BJ (cell line): Measurements from ENCODE around the gene NRCAM. TPM values are rescaled to one million over a fixed set of nuclear protein-coding genes. Genes with fewer than 3 reads are reported as not detected.

ENCODE experiments used
- CTCF ChIA-PET: fragments of 350-600 bp; formaldehyde crosslinking; extraction: SDS; loops from one replicate; lab custom pipeline; 2021; ENCODE audit warnings: antibody characterized with exemption, inconsistent platforms; lab: Yijun Ruan, JAX
- POLR2A ChIA-PET: fragments of 300-600 bp; sonication (Branson Sonifier 250); formaldehyde crosslinking; extraction: SDS; loops from one replicate; lab custom pipeline; 2021; ENCODE audit warnings: antibody characterized with exemption; lab: Charles Lee
- DNase-seq: peaks from one replicate; pipeline ENCODE4 v3.0.0-alpha.2; 2011; ENCODE audit warnings: low read depth
- H3K27me3 ChIP-seq: 2 replicates; pipeline ENCODE4 v1.6.0; 2011; ENCODE audit warnings: low read length; ENCODE audit not compliant: control insufficient read depth, insufficient read depth
- H3K36me3 ChIP-seq: 2 replicates; pipeline ENCODE4 v1.5.1; 2011; ENCODE audit warnings: low read length; ENCODE audit not compliant: control insufficient read depth, insufficient read depth
- H3K4me3 ChIP-seq: 2 replicates; pipeline ENCODE4 v1.5.1; 2011; ENCODE audit warnings: low read depth, mild to moderate bottlenecking, control low read depth, low read length
- polyA plus RNA-seq: library from polyadenylated mRNA; depleted of rRNA; stranded (reverse); fragments of >200 nt; gene quantifications from 2 replicates; pipeline ENCODE4 v1.2.3, GENCODE V29; 2011
- TF ChIP-seq, protein P1 (sequence below): IDR thresholded peaks from 2 replicates; pipeline ENCODE4 v1.5.1; 2011; ENCODE audit warnings: low read depth, mild to moderate bottlenecking, control low read depth, inconsistent platforms, low read length, moderate library complexity; ENCODE audit not compliant: insufficient read depth

NRCAM gene
- polyA plus RNA-seq, 1 experiment: 1.1 TPM

DNA sequence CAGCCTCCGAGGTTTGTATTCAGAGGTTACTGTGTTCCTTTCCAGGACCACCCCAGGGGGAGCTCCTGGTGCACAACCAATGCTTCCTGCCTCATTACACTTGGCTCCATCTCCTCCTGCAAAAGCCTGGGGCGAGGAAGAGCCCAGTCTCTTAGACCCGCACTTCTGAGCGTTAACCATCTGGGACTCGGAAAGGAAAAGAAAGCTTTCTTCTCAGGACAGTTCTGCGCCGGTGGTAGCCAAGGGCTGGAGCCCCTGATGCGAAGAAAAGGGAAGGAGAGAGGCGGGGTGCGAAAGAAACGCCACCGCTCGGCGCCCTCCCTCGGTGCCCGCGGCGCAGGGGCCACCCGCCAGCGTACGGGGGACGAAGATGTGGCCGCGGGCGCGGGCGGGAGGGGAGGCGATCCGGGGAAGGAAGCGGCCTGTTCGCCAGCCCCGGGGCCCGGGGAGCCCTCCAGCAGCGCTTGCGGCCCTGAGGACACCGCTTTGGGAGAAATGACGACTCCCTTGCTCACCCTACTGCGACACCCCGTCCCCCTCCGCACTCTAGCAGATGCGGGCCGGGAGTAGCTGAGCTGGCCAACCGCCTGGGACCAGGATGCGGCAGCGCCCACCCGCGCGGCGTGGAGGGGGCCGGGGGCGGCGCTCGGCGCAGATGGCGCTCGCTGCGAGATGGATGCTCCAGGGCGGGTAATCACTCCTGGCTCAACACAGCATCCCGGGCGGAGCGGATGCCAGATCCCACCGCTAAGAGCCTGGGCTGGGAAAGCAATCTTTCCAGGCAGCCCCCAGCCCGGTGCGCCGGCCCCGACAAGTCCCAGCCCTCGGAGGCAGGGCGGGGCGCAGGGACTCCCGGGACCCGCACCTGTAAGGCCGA is 1.3 kb downstream of the NRCAM start:
- H3K27me3 ChIP-seq: peaks cover 28% of the 10 kb centered on the region
- CTCF ChIA-PET: interaction anchor here (1.2 kb wide), 2 partner anchors 9 to 42 kb away, joined by 3 to 4 read pairs; no protein-coding TSS in a partner anchor
- H3K4me3 ChIP-seq: peak overlapping the region; percentile 36
- no peaks in the 10 kb centered on the region for H3K36me3 ChIP-seq
- TF ChIP-seq, protein P1, sequence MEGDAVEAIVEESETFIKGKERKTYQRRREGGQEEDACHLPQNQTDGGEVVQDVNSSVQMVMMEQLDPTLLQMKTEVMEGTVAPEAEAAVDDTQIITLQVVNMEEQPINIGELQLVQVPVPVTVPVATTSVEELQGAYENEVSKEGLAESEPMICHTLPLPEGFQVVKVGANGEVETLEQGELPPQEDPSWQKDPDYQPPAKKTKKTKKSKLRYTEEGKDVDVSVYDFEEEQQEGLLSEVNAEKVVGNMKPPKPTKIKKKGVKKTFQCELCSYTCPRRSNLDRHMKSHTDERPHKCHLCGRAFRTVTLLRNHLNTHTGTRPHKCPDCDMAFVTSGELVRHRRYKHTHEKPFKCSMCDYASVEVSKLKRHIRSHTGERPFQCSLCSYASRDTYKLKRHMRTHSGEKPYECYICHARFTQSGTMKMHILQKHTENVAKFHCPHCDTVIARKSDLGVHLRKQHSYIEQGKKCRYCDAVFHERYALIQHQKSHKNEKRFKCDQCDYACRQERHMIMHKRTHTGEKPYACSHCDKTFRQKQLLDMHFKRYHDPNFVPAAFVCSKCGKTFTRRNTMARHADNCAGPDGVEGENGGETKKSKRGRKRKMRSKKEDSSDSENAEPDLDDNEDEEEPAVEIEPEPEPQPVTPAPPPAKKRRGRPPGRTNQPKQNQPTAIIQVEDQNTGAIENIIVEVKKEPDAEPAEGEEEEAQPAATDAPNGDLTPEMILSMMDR: no peak
- no peak for DNase-seq
- POLR2A ChIA-PET: no interaction called here

DNA sequence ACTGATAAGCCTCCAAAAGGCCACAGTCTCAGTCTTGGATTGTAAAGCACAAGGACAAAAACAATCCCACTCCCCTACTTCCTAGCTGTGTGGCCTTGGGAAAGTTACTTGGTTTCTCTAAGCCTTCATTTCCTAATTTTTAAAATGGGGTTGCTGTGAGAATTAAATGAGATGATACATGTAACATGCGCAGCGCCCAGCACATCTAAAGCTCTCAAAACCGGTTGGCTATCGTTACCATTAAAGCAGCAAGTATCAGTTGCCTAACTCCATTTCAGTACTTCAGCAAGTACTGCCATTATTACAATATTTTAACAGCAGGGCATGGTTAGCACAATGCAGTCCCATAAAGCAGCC is 1.9 kb downstream of the NRCAM start:
- TF ChIP-seq, protein P1: no peak

DNA sequence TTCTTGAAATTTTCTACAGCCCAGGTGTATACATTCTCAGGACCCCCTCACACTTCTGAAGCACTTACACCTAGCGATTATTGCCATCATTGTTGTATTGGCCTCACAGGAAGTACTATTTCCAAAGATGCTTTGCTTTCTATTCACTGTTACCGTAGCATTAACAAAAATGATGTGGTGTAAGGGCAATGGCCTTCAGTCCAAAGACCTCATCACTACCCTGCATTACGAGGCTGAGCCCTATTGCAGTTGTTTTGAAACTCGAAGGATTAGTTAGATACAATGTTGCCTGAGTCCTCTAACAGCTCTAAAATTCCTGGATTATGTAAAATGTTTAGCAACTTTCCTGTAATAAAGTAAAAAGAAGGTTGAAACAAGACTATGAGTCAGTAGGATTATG is 2.9 kb downstream of the NRCAM start:
- CTCF ChIA-PET: interaction anchor here (0.8 to 2.0 kb wide), 8 partner anchors 8 to 271 kb away, joined by 3 to 21 read pairs (median 4); no protein-coding TSS in a partner anchor
- POLR2A ChIA-PET: interaction anchor here (0.6 kb wide), 1 partner anchor 282 kb away, joined by 3 read pairs; no protein-coding TSS in a partner anchor
- TF ChIP-seq, protein P1: no peak
- Histone ChIP-seq H3K36me3 (no peaks in the 10 kb centered on the region), H3K27me3 (peaks cover 32% of the 10 kb centered on the region), H3K4me3 (no peak overlapping the region)
- no peak for DNase-seq

More for the DNA sequence above, 1.9 kb downstream of the NRCAM start:
- Histone ChIP-seq H3K4me3 (no peak overlapping the region), H3K27me3 (peaks cover 28% of the 10 kb centered on the region), H3K36me3 (no peaks in the 10 kb centered on the region)
- DNase-seq: no peak
- POLR2A ChIA-PET: interaction anchor here (0.6 kb wide), 1 partner anchor 1781 kb away, joined by 4 read pairs; no protein-coding TSS in a partner anchor
- CTCF ChIA-PET: interaction anchor here (1.0 to 1.2 kb wide), 2 partner anchors 12 to 43 kb away, joined by 3 to 4 read pairs; no protein-coding TSS in a partner anchor

DNA sequence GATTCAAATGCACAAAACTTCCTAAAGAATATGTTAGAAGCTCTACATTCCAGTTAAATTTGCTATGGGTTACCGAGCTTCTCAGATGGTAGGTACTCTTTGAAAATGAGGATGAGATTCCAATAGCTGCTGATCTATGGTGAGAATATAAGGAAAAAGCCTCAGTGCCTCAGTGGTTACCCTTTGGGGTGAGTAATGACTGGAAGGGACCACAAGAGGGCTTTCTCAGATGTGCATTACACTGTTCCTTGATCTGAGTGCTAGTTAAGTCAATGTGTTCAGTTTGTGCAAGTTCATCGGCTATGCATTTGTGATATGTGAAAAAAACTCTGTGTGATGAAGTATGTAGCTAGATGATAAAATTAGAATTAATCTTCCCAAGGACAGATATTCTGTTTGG is 3.5 kb downstream of the NRCAM start:
- DNase-seq: no peak
- H3K4me3 ChIP-seq: no peak overlapping the region
- TF ChIP-seq, protein P1: peak; percentile 67
- H3K27me3 ChIP-seq: peaks cover 29% of the 10 kb centered on the region
- no peaks in the 10 kb centered on the region for H3K36me3 ChIP-seq
- POLR2A ChIA-PET: interaction anchor here (0.6 kb wide), 1 partner anchor 281 kb away, joined by 3 read pairs; no protein-coding TSS in a partner anchor
- CTCF ChIA-PET: interaction anchor here (0.7 to 2.0 kb wide), 11 partner anchors 8 to 270 kb away, joined by 3 to 21 read pairs (median 3); no protein-coding TSS in a partner anchor

DNA sequence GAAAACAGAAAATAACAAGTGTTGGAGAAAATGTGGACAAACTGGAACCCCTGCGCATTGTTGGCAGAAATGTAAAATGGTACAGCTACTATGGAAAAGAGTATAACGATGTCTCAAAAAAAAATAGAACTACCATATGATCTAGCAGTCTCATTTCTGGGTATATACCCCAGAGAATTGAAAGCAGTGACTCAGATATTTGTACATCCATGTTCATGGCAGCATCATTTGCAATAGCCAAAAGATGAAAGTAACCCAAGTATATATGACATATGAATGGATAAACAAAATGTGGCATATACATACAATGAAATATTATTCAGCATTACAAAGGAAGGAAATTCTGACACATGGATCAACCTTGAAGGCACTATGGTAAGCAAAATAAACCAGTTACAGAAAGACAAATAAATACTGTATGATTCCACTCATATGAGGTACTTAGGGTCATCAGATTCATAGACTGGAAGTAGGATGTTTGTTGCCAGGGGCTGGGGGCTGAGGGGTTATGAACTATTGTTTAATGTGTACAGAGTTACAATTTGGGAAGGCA is 4.9 kb downstream of the NRCAM start:
- peaks cover 24% of the 10 kb centered on the region for H3K27me3 ChIP-seq
- no peak for DNase-seq
- ChIA-PET POLR2A (no interaction called here), CTCF (interaction anchor here (1.1 kb wide), 1 partner anchor 13 kb away, joined by 3 read pairs; no protein-coding TSS in a partner anchor)
- no peaks in the 10 kb centered on the region for H3K36me3 ChIP-seq
- TF ChIP-seq, protein P1: no peak
- no peak overlapping the region for H3K4me3 ChIP-seq
